Upper lobe of right lung (tissue), 1 donor: Measurements from ENCODE around the gene RPL3. TPM values are rescaled to one million over a fixed set of nuclear protein-coding genes. Genes with fewer than 3 reads are reported as not detected.

ENCODE experiments used
- ATAC-seq: fragments of 200-7000 bp; cut with Tn5 transposase; one replicate; pipeline ENCODE4 v1.9.1; 2020; ENCODE audit warnings: mild to moderate bottlenecking, moderate library complexity
- DNase-seq: peaks from one replicate; pipeline ENCODE4 v3.0.0-alpha.2; 2020
- H3K27ac ChIP-seq: fragments of 200-600 bp; one replicate; pipeline ENCODE4 v1.8.0; 2022
- H3K27me3 ChIP-seq: fragments of 200-600 bp; one replicate; pipeline ENCODE4 v1.8.0; 2022; ENCODE audit warnings: mild to moderate bottlenecking
- H3K36me3 ChIP-seq: fragments of 200-600 bp; one replicate; pipeline ENCODE4 v1.8.0; 2022
- H3K4me1 ChIP-seq: fragments of 200-600 bp; one replicate; pipeline ENCODE4 v1.8.0; 2022
- H3K4me3 ChIP-seq: fragments of 200-600 bp; one replicate; pipeline ENCODE4 v1.8.0; 2022; ENCODE audit warnings: mild to moderate bottlenecking
- H3K9me3 ChIP-seq: fragments of 200-600 bp; one replicate; pipeline ENCODE4 v1.8.0; 2022
- intact Hi-C: fragments of 100-400 bp; cut with DNase I; formaldehyde crosslinking; loops from one replicate; pipeline ENCODE4 v1.11.0; 2022
- total RNA-seq: library from RNA; stranded (reverse); fragmentation: NEBNext Ultra II Directional; extraction: Animal tissue kit (Norgen Biotek cat#: 25700); gene quantifications from one replicate; pipeline ENCODE4 v1.2.1, GENCODE V29; 2021
- TF ChIP-seq, protein P1 (sequence below): fragments of 200-600 bp; IDR thresholded peaks from one replicate; pipeline ENCODE4 v1.8.0; 2022; ENCODE audit warnings: antibody characterized with exemption
- donor health status: DM: no; HTN: yes; CAD: no; lungs with severe emphysema.

Gene RPL3
- total RNA-seq, 1 donor from 2014 or later, result 1,573 TPM

DNA sequence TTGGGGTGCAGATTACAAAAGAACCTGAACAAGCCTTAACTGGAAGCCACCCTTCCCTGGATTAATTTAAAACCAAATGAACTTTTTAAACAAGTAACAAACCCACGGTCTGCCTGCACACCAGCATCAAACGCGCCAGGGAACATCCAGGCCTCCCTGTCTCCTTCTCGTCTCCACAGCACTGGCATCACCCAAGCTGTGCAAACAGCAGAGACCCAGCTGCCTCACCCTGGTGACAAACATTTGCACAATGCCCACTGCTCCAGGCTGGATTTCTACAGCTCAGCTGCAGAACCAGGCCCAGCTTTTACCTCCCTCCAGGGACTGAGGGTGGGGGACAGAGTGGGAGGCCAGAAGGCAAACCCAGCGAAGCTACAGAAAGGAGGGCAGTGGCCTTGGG lies 7.0 kb downstream of the RPL3 start:
- Histone ChIP-seq H3K27me3 (no peaks in the 10 kb centered on the region), H3K4me1 (peaks cover 47% of the 10 kb centered on the region), H3K27ac (no peak overlapping the region), H3K9me3 (no peaks in the 10 kb centered on the region), H3K4me3 (no peak overlapping the region), H3K36me3 (peaks cover 60% of the 10 kb centered on the region)
- ATAC-seq, result no peak
- TF ChIP-seq, protein P1, sequence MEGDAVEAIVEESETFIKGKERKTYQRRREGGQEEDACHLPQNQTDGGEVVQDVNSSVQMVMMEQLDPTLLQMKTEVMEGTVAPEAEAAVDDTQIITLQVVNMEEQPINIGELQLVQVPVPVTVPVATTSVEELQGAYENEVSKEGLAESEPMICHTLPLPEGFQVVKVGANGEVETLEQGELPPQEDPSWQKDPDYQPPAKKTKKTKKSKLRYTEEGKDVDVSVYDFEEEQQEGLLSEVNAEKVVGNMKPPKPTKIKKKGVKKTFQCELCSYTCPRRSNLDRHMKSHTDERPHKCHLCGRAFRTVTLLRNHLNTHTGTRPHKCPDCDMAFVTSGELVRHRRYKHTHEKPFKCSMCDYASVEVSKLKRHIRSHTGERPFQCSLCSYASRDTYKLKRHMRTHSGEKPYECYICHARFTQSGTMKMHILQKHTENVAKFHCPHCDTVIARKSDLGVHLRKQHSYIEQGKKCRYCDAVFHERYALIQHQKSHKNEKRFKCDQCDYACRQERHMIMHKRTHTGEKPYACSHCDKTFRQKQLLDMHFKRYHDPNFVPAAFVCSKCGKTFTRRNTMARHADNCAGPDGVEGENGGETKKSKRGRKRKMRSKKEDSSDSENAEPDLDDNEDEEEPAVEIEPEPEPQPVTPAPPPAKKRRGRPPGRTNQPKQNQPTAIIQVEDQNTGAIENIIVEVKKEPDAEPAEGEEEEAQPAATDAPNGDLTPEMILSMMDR, result no peak
- intact Hi-C loops, result loop anchor here (5.0 kb wide), 1 partner anchor 75 kb away; no protein-coding TSS in a partner anchor
- no peak for DNase-seq

DNA sequence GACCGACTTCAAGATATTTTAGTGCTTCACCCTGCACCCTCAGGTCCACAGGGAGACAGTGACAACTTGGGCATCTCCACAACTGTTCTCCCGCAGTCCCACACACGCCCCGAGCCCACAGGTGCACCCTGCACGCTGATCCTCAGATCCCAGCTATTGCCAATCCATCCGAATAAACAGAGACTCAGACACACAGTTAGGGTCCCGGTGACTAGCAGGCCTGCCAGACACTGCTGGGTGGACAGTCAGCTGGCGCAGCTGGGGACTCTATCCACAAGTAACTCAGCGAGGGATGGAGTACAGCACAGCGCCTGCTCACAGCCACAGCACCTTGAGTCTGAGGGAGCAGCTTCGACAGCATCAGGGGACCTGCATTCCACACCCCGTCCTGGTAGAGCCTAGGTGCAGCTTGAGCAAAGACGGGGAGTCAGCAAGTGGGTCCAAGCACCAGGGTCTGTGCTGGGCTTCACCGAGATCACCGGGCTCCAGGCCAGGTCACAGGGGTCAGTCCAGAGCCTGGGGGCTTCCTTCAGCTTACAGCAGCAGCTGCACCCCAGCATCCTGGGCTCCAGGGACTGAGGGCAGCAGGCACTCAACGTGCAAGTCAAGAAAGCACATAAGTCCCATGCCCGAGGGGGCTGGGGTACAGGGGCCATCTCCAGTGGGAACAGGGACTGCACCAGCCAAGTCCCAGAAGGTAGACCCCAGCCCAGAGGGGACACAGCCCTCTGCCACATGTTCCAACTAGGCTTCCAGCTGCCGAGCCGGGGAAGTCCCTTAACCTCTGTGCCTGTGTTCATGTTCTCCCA lies 7.6 kb downstream of the RPL3 start:
- Histone ChIP-seq H3K27me3 (no peaks in the 10 kb centered on the region), H3K36me3 (peaks cover 54% of the 10 kb centered on the region), H3K4me1 (peaks cover 41% of the 10 kb centered on the region), H3K27ac (no peak overlapping the region), H3K9me3 (no peaks in the 10 kb centered on the region), H3K4me3 (no peak overlapping the region)
- TF ChIP-seq, protein P1, result no peak
- ATAC-seq (no peak), DNase-seq (no peak)
- intact Hi-C loops, result loop anchor here (5.0 kb wide), 1 partner anchor 74 kb away; no protein-coding TSS in a partner anchor

DNA sequence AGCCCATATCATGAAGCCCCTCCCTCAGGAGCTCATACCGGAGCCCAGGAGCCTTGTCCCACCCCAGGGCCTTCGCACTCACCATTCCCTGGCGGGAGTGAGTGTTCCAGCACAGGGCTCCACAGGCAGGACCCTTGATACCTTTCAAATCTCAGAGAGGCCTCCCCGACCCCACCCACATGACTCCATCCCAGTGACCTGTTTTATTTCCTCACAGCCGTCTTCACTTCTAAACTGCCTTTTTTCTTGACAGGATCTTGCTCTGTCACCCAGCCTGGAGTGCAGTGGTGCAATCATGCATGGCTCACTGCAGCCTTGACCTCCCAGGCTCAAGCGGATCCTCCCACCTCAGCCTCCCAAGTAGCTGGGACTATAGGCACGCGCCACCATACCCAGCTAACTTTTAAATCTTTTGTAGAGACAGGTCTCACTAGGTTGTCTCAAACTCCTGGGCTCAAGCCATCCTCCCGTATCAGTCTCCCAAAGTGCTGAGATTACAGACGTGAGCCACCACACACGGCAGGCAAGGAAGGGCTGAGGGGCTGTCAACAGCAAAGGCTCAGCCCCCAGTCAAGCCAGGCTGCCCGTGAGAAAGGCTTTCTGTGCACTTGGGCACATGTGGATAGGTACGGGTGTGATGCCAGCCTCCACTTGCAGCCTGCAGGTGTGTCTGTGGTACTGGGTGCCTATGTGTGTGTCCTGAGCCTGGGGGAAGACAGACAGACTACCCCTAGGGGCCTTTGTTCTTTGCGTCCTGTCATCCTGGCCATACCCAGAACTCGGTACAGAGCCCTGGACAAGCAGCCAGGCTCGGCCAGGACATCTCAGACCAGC lies 9.3 kb downstream of the RPL3 start:
- no peaks in the 10 kb centered on the region for H3K9me3 ChIP-seq
- H3K27me3 ChIP-seq, result no peaks in the 10 kb centered on the region
- TF ChIP-seq, protein P1, result no peak
- H3K4me3 ChIP-seq, result no peak overlapping the region
- no peak for DNase-seq
- peaks cover 37% of the 10 kb centered on the region for H3K36me3 ChIP-seq
- no peak for ATAC-seq
- H3K27ac ChIP-seq, result no peak overlapping the region
- H3K4me1 ChIP-seq, result peaks cover 24% of the 10 kb centered on the region
- intact Hi-C loops, result loop anchor here (5.0 kb wide), 1 partner anchor 73 kb away; no protein-coding TSS in a partner anchor

DNA sequence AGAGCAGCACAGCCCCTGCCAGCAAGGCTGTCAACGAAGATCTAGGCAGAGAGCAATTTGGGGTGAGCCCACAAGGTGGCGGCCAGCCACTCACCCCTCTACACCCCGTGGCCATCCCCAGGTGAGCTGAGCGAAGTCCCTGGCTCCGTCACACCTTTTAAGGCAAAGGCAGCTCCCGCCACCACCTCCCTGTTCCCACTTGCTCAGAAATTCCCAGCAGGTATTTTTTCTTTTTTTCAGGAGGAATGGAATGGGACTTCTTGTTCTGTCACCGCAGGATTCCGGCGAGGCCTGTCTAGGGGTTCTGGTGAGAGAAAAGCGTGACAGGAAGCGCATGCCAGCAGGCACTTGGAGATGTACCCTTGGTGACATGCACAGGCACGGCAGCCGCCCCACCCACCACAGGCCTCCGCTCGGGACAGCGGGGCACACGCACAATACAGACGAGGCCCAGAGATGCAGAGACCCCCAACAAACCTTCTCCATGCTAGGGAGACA lies 10.0 kb downstream of the RPL3 start:
- H3K27ac ChIP-seq, result peak overlapping the region; percentile 58
- H3K9me3 ChIP-seq, result no peaks in the 10 kb centered on the region
- H3K27me3 ChIP-seq, result no peaks in the 10 kb centered on the region
- no peak for DNase-seq
- TF ChIP-seq, protein P1, result no peak
- H3K4me3 ChIP-seq, result no peak overlapping the region
- H3K36me3 ChIP-seq, result peaks cover 30% of the 10 kb centered on the region
- H3K4me1 ChIP-seq, result peaks cover 17% of the 10 kb centered on the region
- intact Hi-C loops, result no loop called here
- no peak for ATAC-seq

DNA sequence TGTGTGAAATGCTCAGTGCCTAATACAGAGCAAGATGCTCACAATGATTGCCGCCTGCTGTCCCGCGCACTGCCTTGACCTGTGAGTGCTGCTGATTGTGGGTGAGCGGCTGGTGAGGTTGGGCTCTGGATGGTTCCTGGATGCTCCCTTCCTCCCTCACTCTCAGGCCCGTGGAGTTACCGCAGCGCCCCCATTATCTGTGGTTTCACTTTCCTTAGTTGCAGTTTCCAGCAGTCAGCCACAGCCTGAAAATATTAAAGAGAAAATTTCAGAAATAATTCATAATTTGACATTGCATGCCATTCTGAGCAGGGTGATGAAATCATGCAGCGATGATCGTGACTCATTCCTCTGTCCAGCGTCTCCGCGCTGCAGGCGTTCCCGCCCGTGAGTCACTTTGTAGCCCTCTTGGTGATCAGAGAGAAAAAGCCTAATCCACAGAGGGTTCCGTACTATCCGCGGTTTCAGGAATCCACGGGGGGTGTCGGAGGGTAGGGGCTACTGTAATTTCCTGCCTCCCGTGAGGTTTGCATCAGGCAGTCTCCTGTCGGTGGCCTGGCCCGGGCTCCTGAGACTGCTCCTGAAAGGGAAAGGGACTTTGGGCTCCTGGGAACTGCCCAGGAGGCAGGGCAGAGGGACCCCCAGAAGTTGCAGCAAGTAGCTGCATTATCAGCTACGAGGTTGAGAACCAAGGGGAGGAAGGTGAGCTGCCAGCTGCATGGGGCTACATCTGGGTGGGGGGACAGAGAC lies 10.6 kb downstream of the RPL3 start:
- H3K36me3 ChIP-seq, result peaks cover 24% of the 10 kb centered on the region
- DNase-seq, result no peak
- peak overlapping the region; percentile 31 for H3K4me3 ChIP-seq

More for the DNA sequence above, 10.6 kb downstream of the RPL3 start:
- H3K27ac ChIP-seq, result peak overlapping the region; percentile 58
- no peaks in the 10 kb centered on the region for H3K27me3 ChIP-seq
- TF ChIP-seq, protein P1, result peak; percentile 7
- H3K4me1 ChIP-seq, result peaks cover 15% of the 10 kb centered on the region
- H3K9me3 ChIP-seq, result no peaks in the 10 kb centered on the region
- intact Hi-C loops, result no loop called here
- peak; percentile 51 for ATAC-seq
